ENCODE results near the gene EXOC8.
"Not testable (repeated sequence)": the region's sequence is repeated elsewhere in the genome, so short reads cannot be mapped to it uniquely, and the experiment has no call there.

The EXOC8 gene

DNA sequence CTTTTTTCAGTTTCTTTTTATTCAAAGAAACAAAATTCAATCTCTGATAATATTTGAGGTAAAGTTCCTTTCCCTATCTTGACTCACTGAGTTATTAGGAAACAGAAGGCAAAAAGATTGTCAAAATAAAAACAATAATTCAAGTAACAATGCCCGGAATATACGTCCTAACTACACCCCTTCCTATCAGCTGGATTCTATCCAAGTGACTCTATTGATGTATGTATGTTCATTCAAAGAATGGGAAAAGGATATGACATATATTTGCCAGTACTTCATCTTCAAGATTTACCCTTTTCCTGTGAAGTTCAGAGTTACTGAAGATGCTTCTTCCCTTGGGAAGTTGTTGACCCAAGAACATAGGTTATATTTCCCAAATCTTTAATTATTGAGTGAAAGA, 14.2 kb upstream of the EXOC8 start:
- no peak for DNase-seq

DNA sequence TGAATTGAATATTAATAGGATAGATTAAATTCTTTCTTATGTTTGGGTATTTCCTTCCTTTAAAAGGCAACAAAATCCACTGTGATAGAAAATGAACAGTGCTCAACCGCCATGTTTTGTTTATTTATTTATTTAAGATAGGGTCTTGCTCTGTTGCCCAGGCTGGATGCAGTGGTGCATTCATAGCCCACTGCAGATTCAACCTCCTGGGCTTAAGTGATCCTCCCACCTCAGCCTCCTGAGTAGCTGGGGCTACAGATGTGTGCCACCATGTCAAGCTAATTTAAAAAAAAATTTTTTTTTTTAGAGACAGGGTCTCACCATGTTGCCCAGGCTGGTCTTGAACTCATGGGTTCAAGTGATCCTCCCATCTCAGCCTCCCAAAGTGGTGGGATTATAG, 11.2 kb upstream of the EXOC8 start:
- not testable (repeated sequence) for DNase-seq

DNA sequence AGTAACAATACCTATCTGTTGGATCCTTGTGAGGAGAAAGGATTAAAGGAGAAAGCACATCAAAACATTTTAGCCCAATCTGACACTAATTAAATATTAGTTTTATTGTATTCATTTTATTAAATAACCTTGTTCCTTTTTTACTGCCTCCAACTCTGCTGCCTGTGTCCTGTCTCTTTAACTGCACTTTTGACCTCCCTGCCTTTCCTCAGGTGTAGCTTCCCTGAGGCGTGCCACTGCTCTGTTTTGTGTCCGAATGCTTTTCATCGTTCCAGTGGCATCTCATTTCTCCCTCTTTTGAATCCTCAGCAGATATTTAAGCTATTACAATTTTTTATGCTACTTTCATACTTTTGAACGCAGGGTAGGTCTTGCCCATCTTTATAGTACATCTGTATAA, 10.8 kb upstream of the EXOC8 start:
- DNase-seq: no peak

DNA sequence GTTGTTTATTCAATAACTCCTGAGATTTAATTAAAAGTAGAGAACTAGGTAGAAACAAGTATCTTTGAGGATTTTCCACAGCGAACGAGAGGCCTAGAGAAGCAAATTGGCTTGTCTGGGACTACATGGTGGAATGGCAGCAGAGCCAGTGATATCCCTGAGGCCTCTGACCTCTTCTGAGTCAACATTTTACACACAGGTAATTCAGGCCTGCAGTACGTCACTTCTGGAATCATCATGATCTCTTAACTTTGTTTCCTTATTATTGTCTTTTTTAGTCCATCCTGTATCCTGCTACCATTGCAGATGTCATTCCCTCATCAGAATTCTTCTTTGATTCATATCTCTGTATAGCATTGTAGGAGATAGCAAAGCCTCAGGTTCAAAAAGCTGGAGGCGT, 10.3 kb upstream of the EXOC8 start:
- no peak for DNase-seq

DNA sequence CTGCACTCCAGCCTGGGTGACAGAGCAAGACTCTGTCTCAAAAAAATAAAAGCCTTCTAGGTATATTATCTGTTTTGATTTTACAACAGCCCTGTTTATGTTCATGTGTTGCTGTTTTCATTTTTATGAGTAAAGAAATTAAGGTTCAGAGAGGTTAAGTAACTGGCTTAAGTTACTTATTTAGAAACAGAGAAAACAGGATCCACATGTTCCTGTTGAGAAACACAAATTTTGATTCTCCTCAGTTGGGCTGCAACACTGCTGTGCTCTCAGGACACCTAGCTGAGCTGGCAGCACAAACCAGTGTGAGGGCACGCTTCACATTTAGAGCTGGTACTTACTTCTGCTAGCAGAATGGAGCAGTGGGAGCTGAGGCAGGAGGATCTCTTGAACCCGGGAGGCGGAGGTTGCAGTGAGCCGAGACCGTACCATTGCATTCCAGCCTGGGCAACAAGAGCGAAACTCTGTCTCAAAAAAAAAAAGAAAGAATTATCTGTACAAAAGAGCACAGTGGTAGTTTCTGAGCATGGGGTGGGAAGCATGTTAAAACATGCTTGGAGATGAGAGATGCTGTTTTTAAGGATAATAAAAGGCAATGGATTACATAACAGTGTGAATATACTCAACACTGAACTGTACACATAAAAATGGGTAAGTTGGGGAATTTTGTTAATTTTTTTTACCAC, 2.8 kb upstream of the EXOC8 start:
- no peak for DNase-seq

DNA sequence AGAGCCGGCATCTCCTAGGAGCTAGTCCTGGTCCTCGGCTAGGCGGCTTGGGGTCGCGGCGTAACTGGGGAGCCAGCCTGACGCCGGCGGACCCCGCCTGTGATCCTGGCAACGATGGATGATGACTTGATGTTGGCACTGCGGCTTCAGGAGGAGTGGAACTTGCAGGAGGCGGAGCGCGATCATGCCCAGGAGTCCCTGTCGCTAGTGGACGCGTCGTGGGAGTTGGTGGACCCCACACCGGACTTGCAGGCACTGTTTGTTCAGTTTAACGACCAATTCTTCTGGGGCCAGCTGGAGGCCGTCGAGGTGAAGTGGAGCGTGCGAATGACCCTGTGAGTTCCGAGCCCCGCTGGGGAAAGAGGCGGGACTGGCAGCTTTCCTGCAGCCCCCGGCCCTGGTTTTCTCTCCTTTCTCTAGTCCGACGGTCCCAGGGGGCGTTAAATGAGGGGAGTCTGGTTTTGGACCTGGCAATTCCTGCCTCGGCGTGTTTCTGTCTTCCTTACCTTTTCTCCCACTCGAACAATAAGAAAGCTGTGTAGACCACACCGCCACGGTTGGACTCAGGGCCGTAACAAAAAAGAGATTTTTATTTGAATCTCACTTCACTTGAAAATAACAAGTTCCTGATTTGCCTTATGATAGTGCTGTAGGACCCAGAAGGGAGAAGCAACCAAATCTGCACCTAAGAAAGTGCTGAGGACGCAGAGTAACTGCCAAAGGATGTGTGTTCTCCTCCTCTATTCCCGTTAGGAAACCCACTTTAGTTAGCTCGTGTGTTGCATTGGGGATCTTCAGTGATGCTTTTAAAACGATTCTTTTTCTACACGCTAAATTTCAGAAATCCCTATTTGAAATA, 847 bp upstream of the EXOC8 start, which contains the start of gene SPRTN:
SPRTN (plus strand) TSS at position 24 of the 859 bp plus-strand sequence; CDS start at position 115, 91 bp downstream.
- no peak for DNase-seq

DNA sequence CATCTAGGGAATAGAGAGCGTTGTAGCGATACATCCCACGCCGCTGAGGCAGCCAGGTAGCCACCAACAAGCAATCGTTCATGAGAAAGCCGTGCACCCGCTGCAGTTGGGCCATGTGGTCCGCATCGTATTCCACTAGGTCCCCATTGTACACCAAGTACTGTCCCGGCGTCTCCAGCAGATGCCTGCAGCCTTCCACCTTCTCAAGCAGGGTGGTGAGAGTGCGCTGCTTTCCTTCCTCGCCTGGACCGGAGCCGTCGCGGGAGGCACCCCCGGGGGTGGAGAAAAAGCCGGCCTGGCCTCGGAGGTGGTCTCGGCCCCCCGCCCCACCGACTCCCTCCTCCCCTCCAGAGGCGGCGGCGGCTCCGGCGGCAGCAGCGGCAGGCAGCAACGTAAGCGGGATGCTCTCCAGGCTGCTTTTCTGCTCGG, 595 bp downstream of the EXOC8 start:
- DNase-seq: no peak

DNA sequence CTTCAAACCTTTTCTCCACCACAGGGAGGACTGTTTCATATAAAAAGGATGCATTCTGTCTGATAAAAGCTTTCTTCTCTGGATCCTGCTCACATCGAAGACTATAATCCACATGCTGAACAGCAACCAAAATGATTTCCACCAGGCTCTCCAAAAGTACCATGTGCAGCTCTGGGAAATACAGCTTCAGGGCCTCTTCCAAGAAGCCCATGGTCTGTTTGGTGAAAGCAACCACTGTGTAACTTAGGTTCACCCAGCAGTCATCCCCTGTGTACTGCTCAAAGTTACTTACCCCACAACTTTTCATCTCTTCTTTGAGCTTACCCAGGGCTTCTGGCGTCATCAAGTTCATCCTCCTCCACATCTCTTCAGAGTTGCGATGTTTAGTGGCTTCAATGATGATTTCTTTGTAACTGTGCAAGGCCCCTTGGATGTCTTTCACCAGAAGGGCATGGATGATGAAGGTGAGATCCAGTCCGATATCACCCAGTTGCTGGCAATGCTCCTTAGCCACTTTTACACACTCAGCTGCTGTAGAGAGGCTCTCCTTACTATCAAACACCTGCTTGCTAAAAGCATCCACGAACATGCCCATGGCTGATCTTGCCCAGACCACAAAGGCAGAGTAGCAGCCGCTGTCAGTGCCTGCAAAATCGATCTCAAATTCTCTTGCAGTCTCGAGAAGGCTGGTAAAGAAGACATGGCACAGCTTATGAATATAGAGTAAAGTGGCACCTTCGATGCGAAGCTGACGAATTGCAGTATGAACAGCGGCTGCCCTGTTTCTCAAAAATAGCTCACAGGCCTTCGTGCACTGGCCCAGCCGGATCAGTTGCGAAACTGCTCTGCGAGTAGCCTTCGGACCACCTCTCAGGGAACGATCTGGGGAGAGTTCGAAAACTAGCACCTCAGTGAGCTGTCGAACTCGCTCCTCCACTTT, 1.7 kb downstream of the EXOC8 start:
- peak; percentile 37 for DNase-seq

DNA sequence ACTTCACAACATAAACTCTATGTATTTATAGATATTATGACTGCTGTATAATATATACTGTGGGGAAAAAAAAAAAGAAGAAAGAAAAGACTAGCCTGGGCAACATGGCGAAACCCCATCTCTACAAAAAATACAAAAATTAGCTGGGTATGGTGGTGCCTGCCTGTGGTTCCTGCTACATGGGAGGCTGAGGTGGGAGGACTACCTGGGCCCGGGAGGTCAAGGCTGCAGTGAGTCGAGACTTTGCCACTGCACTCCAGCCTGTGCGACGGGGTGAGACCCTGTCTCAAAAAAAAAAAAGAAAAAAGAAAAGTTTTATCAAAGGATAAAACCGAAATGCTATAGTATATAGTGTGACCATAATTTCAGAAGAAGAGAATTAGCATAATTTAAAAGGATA, 2.7 kb downstream of the EXOC8 start:
- no peak for DNase-seq

DNA sequence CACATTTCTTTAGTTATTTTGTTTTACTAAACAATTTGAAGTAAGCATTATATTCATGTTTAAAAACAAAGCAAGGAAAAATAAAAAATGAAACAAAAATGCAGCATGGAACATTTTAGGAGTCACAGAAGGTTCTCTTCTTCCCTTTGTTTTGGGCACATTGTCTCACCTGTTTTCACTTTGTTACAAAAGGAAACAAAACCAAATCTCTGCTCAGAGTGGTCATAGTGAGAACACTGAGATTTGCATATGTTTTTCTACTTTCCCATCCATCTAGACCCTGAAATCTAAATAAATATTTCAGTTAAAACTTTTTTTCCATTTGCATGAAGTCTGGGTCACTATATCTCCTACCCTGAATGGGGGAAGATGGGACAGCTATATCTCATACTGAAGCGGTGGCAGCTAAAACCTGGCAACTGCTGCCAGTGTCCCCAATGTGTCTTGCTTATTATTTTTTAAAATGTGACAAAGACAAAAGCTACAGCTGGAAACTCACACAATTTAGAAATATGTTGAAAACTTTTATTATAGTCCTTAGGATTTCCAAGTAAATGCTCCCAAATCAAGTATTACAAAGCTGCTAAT, 3.5 kb downstream of the EXOC8 start:
- DNase-seq: no peak

DNA sequence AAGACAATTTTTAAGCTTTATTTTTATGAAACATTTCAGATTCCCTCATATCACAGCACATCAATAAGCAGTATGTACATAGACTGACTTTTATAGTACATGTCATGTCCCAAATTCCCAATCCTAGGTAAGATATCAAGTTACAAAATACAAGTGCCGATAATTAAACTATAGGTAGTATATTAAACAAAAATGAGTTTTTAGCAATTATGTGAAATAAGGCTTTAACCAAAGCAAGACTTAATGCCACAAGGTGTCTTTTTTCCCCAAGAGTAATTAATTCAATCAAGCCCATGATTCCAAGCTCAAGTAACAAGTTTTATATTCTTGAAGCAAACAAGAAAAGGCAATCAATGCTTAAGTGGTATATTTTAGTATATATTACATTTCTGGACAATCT, 4.9 kb downstream of the EXOC8 start:
- DNase-seq: no peak

DNA sequence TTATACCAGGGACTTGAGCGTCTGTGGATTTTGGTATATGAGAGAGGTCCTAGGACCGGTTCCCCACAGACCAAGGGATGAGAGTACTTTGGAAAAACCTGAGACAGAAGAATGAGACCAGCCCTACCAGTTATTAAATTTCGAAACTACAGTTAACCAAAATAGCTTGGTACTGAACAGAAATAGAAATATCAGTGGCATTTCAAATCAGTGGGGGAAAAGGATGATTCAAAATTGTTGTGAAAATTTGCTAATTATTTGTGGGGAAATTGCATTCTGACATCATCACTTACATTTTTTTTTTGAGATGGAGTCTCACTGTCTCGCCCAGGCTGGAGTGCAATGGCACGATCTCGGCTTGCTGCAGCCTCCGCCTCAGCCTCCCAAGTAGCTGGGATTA, 8.2 kb downstream of the EXOC8 start:
- no peak for DNase-seq

DNA sequence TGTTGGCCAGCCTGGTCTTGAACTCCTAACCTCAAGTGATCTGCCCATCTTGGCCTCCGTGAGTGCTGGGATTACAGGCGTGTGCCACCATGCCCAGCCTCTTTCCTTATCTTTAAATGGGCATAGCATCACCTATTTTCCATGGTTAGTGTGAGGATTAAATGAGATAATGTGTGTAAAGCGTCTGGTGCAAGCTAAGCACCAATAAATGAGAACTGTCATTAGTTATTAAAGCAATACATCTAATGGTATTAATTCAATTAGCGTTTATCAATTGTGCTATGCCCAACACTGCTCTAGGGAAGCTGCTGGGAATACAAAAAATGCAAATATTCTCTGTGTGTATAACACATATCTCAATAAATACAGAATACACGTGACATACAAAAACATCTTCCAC, 10.0 kb downstream of the EXOC8 start:
- no peak for DNase-seq

DNA sequence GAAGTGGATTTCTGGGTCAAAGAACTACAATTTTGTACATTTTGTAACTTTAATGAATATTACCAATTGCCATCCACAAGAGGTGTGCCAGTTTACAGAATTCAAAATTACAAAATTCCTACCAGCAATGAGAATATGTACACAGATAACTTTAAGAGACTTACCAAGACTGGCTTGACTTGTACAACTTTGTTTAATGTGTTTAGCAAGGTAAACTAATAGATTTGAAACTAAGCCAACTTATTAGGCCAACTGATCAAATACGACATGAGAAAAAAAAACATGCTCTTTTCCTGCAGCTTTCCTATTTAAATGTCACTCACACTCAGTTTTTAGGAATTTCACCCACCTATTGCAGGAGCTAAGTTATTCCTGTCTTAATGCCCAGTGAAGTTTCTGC, 11.4 kb downstream of the EXOC8 start:
- no peak for DNase-seq

DNA sequence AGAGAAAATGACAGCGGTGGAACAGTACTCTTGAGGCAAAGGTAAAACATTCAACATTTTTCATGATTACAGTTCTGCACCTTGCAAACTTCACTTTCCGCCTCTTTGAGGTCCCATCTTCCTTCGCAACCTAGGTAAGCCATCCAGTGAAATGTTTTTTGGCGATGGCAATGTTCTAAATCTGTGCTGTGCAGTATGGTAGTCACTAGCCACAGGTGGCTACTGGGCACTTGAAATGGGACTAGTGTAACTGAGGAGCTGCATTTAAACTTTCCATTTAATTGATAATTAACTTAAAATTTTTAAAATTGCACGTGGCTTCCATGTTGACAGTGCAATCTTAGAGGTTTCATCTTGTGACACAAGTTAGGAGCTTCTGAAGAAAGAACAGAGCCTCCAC, 13.0 kb downstream of the EXOC8 start:
- no peak for DNase-seq

DNA sequence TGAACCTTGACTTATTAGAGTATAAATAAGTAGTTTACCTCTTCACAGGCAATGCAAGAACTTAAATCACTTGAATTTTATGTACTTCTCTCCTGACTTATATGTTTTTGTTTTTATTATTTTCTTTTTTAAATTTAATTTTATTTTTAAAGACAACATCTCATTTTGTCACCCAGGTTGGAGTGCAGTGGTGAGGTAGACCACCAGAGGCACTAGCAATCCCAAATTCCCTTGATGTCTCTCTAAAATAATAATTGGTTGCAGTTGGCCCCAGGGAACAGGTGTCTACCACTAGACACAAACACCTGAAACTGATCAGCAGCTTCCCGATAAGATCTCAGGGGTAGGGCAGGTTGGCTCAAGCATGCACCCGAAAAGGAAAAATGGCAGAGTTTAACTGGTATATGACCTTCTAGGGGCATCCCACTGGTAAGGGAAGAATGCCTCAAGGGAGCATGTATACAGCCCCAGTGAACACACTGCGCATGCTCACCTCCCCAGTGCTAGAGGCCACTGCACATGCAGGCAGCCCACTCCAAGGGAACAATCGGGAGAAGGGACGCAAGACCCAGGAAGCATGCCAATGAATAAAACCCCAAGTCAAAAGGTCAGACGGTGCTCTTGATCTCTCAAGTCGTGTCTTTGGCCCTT, 14.6 kb downstream of the EXOC8 start:
- no peak for DNase-seq

DNA sequence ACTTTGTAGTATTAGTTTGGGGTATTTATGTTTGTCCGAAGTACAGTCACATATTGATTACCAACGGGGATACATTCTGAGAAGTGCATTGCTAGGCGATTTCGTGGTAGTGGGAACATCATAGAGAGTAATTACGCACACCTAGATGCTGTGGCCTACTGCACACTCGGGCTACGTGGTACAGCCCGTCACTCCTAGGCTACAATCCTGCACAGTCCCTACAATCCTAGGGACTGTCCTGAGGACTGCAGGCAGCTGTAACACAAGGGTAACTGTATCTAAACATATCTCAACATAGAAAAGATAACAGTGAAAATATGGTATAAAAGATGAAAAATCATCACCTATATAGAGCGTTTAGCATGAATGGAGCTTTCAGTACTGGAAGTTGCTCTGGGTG, 18.6 kb downstream of the EXOC8 start:
- no peak for DNase-seq

DNA sequence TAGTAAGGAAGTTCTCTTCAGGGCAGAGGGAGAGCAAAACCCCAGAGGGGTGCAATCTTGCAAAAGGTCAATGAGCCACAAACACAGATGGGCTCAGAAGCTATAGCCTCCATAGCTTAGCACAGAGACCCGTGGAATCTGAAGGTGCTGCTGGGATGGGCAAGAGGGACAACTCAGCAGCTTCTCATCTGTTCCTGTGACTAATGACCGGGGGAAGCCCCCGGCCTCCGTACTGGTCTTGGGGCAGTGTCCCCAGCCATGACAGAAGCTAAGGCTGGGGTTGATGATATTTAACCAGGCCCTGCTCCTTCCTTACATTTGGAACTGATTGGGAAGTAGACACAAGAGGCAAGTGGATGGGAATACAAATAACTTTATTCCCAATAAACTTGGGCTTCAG, 19.1 kb downstream of the EXOC8 start:
- no peak for DNase-seq

DNA sequence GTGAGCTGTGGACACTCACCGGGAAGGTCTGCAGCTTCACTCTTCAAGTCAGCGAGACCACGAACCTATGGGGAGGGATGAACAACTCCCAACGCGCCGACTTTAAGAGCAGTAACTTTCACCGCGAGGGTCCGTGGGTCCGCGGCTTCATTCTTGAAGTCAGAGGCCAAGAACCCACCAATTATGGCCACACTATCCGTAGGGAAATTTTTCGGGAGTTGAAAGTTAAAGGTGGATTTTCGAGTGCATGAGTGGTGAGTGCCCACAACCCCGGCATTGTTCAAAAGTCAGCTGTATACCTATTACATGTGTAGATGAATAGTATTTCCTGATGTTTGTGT, 19.7 kb downstream of the EXOC8 start:
- DNase-seq: no peak

DNA sequence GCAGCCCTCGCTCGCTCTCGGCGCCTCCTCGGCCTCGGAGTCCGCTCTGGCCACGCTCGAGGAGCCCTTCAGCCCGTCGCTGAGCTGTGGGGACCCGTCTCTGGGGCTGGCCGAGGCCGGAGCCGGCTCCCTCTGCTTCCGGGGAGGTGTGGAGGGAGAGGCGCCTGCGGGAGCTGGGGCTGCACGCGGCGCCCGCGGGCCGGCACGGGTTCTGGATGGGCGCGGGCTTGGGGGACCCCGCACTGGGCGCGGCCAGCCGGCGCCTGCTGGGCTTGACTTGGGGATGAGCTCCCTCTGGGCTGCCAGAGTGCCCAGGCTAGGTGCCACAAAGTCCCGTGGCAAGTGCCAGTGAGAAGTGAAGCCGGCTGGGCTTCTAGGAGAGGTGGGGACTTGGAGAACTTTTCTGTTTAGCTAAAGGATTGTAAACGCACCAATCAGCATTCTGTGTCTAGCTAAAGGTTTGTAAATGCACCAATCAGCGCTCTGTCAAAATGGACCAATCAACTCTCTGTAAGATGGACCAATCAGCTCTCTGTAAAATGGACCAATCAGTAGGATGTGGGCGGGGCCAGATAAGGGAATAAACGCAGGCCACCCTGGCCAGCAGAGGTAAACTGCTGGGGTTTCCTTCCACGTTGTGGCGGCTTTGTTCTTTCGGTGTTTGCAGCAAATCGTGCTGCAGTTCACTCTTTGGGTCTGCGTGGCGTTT, 20.2 kb downstream of the EXOC8 start:
- no peak for DNase-seq

DNA sequence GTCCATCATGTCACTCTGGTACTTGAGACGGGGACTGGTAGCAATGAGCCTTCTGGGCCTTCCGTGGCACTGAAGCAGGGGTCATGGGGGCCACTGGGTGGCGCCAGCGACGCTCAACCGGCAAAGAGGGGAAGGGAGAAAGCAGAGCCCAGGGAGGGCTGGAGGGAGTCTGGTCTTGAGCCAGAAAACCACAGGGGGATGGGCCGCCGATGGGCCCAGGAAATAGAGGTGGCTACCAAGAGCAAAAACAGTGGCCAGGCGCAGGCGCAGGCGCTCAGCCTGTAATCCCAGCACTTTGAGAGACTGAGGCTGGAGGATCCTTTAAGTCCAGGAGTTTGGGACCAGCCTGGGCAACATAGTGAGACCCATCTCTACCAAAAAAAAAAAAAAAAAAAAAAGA, 21.8 kb downstream of the EXOC8 start:
- no peak for DNase-seq

DNA sequence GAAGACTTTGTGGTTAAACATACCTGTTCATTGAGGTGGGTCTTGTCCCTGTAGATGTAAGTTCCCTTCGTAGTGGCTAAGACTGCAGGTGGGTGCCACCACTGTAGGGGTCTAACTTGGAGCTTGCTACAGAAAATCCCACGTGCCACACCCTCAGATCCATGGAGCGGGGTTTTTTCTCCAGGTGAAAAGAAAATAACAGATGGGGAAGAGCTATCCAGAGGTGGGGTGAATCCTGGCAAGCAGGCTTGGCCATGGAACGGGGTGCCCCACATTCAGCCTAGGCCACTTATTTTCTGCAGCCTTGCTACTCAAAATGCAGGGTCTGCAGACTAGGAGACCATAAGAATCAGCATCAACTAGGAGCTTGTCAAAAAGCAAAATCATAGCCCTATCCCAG, 24.0 kb downstream of the EXOC8 start:
- DNase-seq: no peak

Measured in DMS79 treated with DMSO at 0.1 percent for 48 hours (cell line).